ENCODE data around the gene NEDD4. TPM values are rescaled to one million over a fixed set of nuclear protein-coding genes. Genes with fewer than 3 reads are reported as not detected.

The NEDD4 gene
- polyA plus RNA-seq, 2 of the 4 experiments (the other 2 are of a cell fraction) = 56.4 to 78.8 TPM

DNA sequence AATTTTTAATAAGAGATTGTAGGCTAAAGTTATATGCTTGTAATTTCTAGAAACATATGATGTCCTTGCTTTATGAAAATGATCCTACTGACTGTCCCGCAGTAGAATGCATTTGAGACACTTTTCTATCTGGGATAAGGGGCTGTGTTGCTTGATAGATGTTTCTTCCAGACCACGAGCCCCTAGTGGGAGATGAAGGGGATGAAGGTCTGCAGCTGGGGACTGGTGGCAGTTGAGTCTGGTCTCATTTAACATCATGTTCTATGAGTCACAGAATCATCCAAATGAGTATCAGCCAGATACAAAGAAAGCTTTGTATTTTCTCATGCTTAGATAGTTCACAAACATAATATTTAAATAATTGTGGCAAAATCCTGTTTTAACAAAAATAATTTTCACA is 166.2 kb downstream of the NEDD4 start:
- Histone ChIP-seq H3K9me3 (no peaks in the 10 kb centered on the region), H3K4me2 (no peak overlapping the region), H3K27ac (no peak overlapping the region), H3K4me3 (no peak overlapping the region), H3K4me1 (peaks cover 6% of the 10 kb centered on the region; the same call in 1 of the 3 replicates)
- ATAC-seq (peak in 1 of 2 experiments; percentile 25; a peak in 1 of 6 replicates), FAIRE-seq (no peak), DNase-seq (ENCODE audit: low read depth in 1 of 2, low spot score in 1 of 2) (no peak)
- POLR2A ChIA-PET = no interaction called here
- CTCF ChIA-PET = interaction anchor here (1.4 to 2.5 kb wide), 2 partner anchors 19 to 178 kb away, joined by 4 to 11 read pairs; no protein-coding TSS in a partner anchor
- TF ChIP-seq, protein P1, sequence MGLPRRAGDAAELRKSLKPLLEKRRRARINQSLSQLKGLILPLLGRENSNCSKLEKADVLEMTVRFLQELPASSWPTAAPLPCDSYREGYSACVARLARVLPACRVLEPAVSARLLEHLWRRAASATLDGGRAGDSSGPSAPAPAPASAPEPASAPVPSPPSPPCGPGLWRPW (IDR thresholded peaks at IDR 0.05) = no peak
- WGBS (ENCODE audit: missing lambda C conversion rate) = 67% methylated on average over 2 of the region's 2 CpGs

DNA sequence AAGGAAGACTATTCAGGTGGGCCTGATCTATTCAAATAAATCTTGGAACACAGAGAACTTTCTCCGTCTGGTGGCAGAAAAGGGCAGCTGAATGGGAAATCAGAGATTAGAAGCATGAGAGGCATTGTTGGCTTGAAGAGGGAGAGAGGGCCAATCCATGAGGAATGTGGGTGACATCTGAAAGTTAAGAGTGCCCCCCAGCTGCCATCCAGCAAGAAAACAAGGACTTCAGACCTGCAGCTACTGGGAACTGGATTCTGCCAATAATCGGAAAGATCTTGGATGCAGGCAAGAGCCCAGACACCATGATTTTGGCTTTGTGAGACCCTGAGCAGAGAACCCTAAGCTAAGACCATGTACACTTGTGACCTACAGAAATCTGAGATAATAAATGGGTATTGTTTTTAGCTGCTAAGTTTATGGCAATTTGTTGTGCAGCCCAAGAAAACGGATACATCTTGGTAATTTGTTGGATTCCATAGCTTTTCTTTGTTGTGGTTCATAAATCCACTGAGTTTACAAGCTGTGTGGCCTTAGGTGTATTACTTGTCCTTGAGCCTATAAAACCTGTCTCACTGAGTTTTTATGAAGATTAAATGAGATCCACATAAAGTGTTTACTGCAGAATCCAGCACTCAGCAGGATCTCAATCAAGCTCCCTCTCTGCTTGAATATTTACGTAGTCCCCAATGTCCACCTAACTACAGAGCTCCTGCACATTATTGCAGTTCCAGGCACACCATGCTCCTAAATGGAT is 168.4 kb downstream of the NEDD4 start:
- no peak overlapping the region for H3K27ac ChIP-seq
- H3K4me2 ChIP-seq = no peak overlapping the region
- H3K4me3 ChIP-seq = no peak overlapping the region
- FAIRE-seq = no peak
- no peaks in the 10 kb centered on the region for H3K9me3 ChIP-seq
- no peak for TF ChIP-seq KDM1A (IDR thresholded peaks at IDR 0.05; ENCODE audit: low read depth)
- peak in 1 of 2 experiments; percentile 23; a peak in 1 of 5 replicates for TF ChIP-seq JUN (IDR thresholded peaks at IDR 0.05)
- TF ChIP-seq RAD21 (conservative IDR thresholded peaks at IDR 0.05 in 1 of 2, IDR thresholded peaks at IDR 0.05 in 1 of 2) = peak in 1 of 2 experiments; percentile 23; a peak in 1 of 5 replicates
- ChIA-PET POLR2A (interaction anchor here (0.9 kb wide), 1 partner anchor 197 kb away, joined by 3 read pairs; no protein-coding TSS in a partner anchor), CTCF (interaction anchor here (0.9 to 2.5 kb wide), 7 partner anchors 9 to 73 kb away, joined by 3 to 11 read pairs (median 3); no protein-coding TSS in a partner anchor)
- 89% methylated on average over 4 of the region's 4 CpGs for WGBS (ENCODE audit: missing lambda C conversion rate)
- ATAC-seq = peak in 1 of 2 experiments; percentile 33; a peak in 3 of 6 replicates
- peaks cover 6% of the 10 kb centered on the region; the same call in 1 of the 3 replicates for H3K4me1 ChIP-seq
- DNase-seq (ENCODE audit: low read depth in 1 of 2, low spot score in 1 of 2) = peak in 1 of 2 experiments; percentile 25

DNA sequence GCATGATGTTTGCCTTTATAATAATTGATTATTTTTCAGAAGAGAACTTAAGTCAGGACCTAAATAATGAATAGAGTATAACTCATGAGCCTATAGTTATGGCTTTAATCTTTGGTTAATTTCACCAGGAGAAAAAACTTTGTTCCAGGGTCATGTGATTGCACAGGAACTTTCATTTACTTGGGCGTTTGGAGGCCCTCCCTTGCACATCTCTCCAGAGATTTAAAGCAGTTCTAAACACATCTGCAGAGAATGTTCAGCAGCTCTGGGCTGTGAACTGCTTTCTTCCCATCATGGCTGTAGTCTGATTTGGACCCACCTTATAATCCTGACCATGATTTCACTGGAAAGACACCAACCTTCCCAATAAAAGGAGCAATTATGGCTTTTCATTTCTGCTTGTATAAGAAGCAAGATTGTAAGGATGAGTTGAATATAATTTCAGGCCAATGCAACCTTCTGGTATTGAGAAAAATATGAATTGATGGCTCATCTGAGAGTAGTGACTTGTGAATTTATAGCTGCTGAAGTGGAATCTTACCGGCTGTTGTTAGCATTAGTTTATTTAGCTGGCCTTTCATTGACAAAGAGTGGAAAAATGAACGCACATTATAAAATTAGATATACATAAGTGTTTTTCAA is 169.6 kb downstream of the NEDD4 start:
- Histone ChIP-seq H3K9me3 (no peaks in the 10 kb centered on the region), H3K27ac (no peak overlapping the region), H3K4me1 (peaks cover 6% of the 10 kb centered on the region; the same call in 1 of the 3 replicates), H3K4me2 (no peak overlapping the region), H3K4me3 (no peak overlapping the region)
- ChIA-PET CTCF (no interaction called here), POLR2A (no interaction called here)
- DNase-seq (ENCODE audit: low read depth in 1 of 2, low spot score in 1 of 2) (no peak), FAIRE-seq (peak; percentile 28), ATAC-seq (peak in 1 of 2 experiments; percentile 21; a peak in 1 of 6 replicates)
- 66% methylated on average over 3 of the region's 3 CpGs for WGBS (ENCODE audit: missing lambda C conversion rate)
- TF ChIP-seq SREBF2 (IDR thresholded peaks at IDR 0.05) (no peak), HEYL (CRISPR knock-in tag; IDR thresholded peaks at IDR 0.05) (no peak), RCOR1 (IDR thresholded peaks at IDR 0.05; ENCODE audit: low read depth, low read length) (no peak), CHD2 (IDR thresholded peaks at IDR 0.05; ENCODE audit: low read length, partially characterized antibody) (no peak), PHF8 (IDR thresholded peaks at IDR 0.05; ENCODE audit: borderline replicate concordance, low read depth) (no peak), SMC3 (IDR thresholded peaks at IDR 0.05) (no peak), NPAS2 (CRISPR knock-in tag; IDR thresholded peaks at IDR 0.05; ENCODE audit: borderline replicate concordance) (no peak), MAZ (IDR thresholded peaks at IDR 0.05; ENCODE audit: borderline replicate concordance, low read depth, low read length) (no peak), POLR2AphosphoS2 (conservative IDR thresholded peaks at IDR 0.05; ENCODE audit: low read length) (no peak), HDAC2 (IDR thresholded peaks at IDR 0.05) (no peak)
- TF ChIP-seq, protein P2, sequence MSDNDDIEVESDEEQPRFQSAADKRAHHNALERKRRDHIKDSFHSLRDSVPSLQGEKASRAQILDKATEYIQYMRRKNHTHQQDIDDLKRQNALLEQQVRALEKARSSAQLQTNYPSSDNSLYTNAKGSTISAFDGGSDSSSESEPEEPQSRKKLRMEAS (IDR thresholded peaks at IDR 0.05) = no peak
- TF ChIP-seq, protein P3, sequence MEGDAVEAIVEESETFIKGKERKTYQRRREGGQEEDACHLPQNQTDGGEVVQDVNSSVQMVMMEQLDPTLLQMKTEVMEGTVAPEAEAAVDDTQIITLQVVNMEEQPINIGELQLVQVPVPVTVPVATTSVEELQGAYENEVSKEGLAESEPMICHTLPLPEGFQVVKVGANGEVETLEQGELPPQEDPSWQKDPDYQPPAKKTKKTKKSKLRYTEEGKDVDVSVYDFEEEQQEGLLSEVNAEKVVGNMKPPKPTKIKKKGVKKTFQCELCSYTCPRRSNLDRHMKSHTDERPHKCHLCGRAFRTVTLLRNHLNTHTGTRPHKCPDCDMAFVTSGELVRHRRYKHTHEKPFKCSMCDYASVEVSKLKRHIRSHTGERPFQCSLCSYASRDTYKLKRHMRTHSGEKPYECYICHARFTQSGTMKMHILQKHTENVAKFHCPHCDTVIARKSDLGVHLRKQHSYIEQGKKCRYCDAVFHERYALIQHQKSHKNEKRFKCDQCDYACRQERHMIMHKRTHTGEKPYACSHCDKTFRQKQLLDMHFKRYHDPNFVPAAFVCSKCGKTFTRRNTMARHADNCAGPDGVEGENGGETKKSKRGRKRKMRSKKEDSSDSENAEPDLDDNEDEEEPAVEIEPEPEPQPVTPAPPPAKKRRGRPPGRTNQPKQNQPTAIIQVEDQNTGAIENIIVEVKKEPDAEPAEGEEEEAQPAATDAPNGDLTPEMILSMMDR (IDR thresholded peaks at IDR 0.05) = no peak

Data from A549 (cell line).